ENCODE measurements around the gene CNOT2.
A peak's percentile ranks its signal among the peaks of the same experiment; 100 is the strongest.

DNA sequence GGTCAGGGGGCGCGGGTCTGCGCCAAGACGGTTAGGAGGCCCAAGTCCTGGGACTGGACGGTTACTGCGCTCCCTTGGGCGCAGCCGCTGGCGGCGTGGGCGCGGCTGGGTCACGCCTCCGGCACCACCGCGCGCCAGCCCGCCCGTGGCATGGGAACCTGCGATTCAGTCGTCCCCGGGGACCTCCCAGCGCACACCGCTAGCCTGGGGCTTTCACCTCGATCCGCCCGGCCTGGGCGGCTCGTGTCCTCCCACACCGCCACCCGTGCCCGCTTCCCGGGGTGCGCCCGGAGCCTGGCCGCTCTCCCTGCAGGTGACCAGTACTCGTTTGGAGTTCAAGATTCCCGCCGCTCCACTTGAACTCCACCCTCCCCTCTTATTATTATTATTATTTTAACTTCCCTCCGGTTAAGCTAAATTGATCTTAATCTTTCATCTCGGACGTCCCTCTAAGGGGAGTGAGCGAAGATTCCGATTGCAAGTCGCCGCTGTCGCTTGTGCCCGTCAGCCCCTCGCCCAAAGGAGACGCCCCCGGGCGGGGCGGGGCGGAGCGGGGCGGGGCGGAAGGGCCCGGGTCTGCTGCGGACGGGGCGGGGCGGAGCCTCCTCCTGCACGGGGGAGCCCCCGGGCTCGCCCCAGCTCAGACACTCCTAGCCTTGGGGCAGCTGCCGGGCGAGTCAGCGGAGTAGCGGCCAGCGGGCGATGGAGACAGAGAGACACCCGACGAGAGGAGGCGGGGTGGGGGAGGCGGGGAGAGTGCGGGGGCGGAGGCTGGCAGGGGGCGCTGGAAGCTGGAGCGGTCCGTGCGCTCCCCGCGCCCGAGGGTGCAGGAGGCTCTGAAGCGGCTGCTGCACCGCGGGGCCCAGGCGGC is 122.7 kb downstream of the CNOT2 start, which contains the start of gene KCNMB4:
- TF ChIP-seq EZH2 (IDR thresholded peaks at IDR 0.05) (no peak), POLR2AphosphoS5 (IDR thresholded peaks at IDR 0.05; ENCODE audit: borderline replicate concordance, low read depth, low read length) (peak; percentile 47; the same call in 1 of the 2 replicates)
